ENCODE measurements around the gene MPO.
A peak's percentile ranks its signal among the peaks of the same experiment; 100 is the strongest.

MPO gene

GRCh38 chr17:58264407-58265103, 16.2 kb downstream of the MPO start:
- Mint-ChIP-seq H3K27me3 (peaks cover 83 to 98% of the 10 kb centered on the region in 2 donors), H3K36me3 (ENCODE audit: insufficient read depth) (no peaks in the 10 kb centered on the region), H3K9me3 (no peaks in the 10 kb centered on the region), H3K27ac (no peak overlapping the region), H3K4me1 (ENCODE audit: low read depth in 2 of 2) (no peaks in the 10 kb centered on the region), H3K4me3 (no peak overlapping the region)
- DNase-seq (no peak), ATAC-seq (replicated peaks) (no peak)

- Mint-ChIP-seq H3K27ac (no peak overlapping the region), H3K36me3 (ENCODE audit: insufficient read depth) (no peaks in the 10 kb centered on the region), H3K4me3 (no peak overlapping the region), H3K27me3 (peaks cover 83 to 90% of the 10 kb centered on the region in 2 donors), H3K4me1 (ENCODE audit: low read depth in 2 of 2) (no peaks in the 10 kb centered on the region), H3K9me3 (no peaks in the 10 kb centered on the region)
- no peak for DNase-seq
- ATAC-seq (replicated peaks) = no peak
These were observed 17.0 kb downstream of the MPO start for GRCh38 chr17:58263773-58264172.

- Mint-ChIP-seq H3K4me1 (ENCODE audit: low read depth in 2 of 2) (no peaks in the 10 kb centered on the region), H3K9me3 (no peaks in the 10 kb centered on the region)
These were observed 18.6 kb downstream of the MPO start for GRCh38 chr17:58262149-58262548.

GRCh38 chr17:58254803-58255202, 25.9 kb downstream of the MPO start:
- Mint-ChIP-seq H3K9me3 (no peaks in the 10 kb centered on the region), H3K27me3 (peaks cover 20 to 51% of the 10 kb centered on the region in 2 donors), H3K4me3 (no peak overlapping the region), H3K36me3 (ENCODE audit: insufficient read depth) (peaks cover 3% of the 10 kb centered on the region), H3K4me1 (ENCODE audit: low read depth in 2 of 2) (peaks cover 3 to 6% of the 10 kb centered on the region in 2 donors), H3K27ac (no peak overlapping the region)
- ATAC-seq (replicated peaks) = no peak
- DNase-seq = no peak

More at GRCh38 chr17:58262149-58262548, 18.6 kb downstream of the MPO start:
- DNase-seq = no peak
- Mint-ChIP-seq H3K4me3 (no peak overlapping the region), H3K27me3 (peaks cover 75 to 82% of the 10 kb centered on the region in 2 donors), H3K27ac (no peak overlapping the region), H3K36me3 (ENCODE audit: insufficient read depth) (no peaks in the 10 kb centered on the region)
- ATAC-seq (replicated peaks) = no peak

- Mint-ChIP-seq H3K36me3 (ENCODE audit: insufficient read depth) (peaks cover 3% of the 10 kb centered on the region), H3K4me1 (ENCODE audit: low read depth in 2 of 2) (peaks cover 3 to 13% of the 10 kb centered on the region in 2 donors), H3K4me3 (no peak overlapping the region), H3K9me3 (no peaks in the 10 kb centered on the region), H3K27me3 (peaks cover 12 to 50% of the 10 kb centered on the region in 2 donors), H3K27ac (no peak overlapping the region)
- ATAC-seq (replicated peaks) (no peak), DNase-seq (no peak)
These were observed 27.7 kb downstream of the MPO start for GRCh38 chr17:58253082-58253481.

GRCh38 chr17:58252141-58252540, 28.6 kb downstream of the MPO start:
- Mint-ChIP-seq H3K4me3 (no peak overlapping the region), H3K4me1 (ENCODE audit: low read depth in 2 of 2) (peaks cover 6 to 20% of the 10 kb centered on the region in 2 donors), H3K9me3 (no peaks in the 10 kb centered on the region), H3K27ac (no peak overlapping the region), H3K36me3 (ENCODE audit: insufficient read depth) (peaks cover 3% of the 10 kb centered on the region), H3K27me3 (peaks cover 7 to 50% of the 10 kb centered on the region in 2 donors)
- DNase-seq = no peak
- ATAC-seq (replicated peaks) = no peak

- Mint-ChIP-seq H3K36me3 (ENCODE audit: insufficient read depth) (peaks cover 3% of the 10 kb centered on the region), H3K27ac (no peak overlapping the region), H3K4me1 (ENCODE audit: low read depth in 2 of 2) (peaks cover 6 to 20% of the 10 kb centered on the region in 2 donors), H3K27me3 (peaks cover 12 to 55% of the 10 kb centered on the region in 2 donors), H3K9me3 (no peaks in the 10 kb centered on the region), H3K4me3 (peak overlapping the region; percentile 70 to 73)
- DNase-seq (no peak), ATAC-seq (replicated peaks) (no peak)
These were observed 30.3 kb downstream of the MPO start for GRCh38 chr17:58250344-58251011.

GRCh38 chr17:58249270-58250133, 31.2 kb downstream of the MPO start:
- Mint-ChIP-seq H3K9me3 (no peaks in the 10 kb centered on the region), H3K27me3 (peaks cover 6 to 52% of the 10 kb centered on the region in 2 donors), H3K4me3 (peak overlapping the region; percentile 70 to 73), H3K27ac (no peak overlapping the region), H3K36me3 (ENCODE audit: insufficient read depth) (peaks cover 3% of the 10 kb centered on the region), H3K4me1 (ENCODE audit: low read depth in 2 of 2) (peaks cover 6 to 20% of the 10 kb centered on the region in 2 donors)
- ATAC-seq (replicated peaks) (peak; percentile 96), DNase-seq (peak; percentile 74 to 78 (median 76))

- peaks cover 3% of the 10 kb centered on the region for H3K36me3 Mint-ChIP-seq (ENCODE audit: insufficient read depth)
- ATAC-seq (replicated peaks) (no peak), DNase-seq (no peak)
- H3K4me1 Mint-ChIP-seq (ENCODE audit: low read depth in 2 of 2) = peaks cover 6 to 20% of the 10 kb centered on the region in 2 donors
- peaks cover 12 to 51% of the 10 kb centered on the region in 2 donors for H3K27me3 Mint-ChIP-seq
- H3K4me3 Mint-ChIP-seq = peak overlapping the region; percentile 70 to 73
- H3K9me3 Mint-ChIP-seq = no peaks in the 10 kb centered on the region
- no peak overlapping the region for H3K27ac Mint-ChIP-seq
These were observed 31.8 kb downstream of the MPO start for GRCh38 chr17:58248955-58249269.

GRCh38 chr17:58247511-58248363, 33.0 kb downstream of the MPO start:
- DNase-seq = no peak
- Mint-ChIP-seq H3K9me3 (no peaks in the 10 kb centered on the region), H3K4me3 (no peak overlapping the region), H3K4me1 (ENCODE audit: low read depth in 2 of 2) (peaks cover 6 to 20% of the 10 kb centered on the region in 2 donors), H3K36me3 (ENCODE audit: insufficient read depth) (peaks cover 3% of the 10 kb centered on the region), H3K27me3 (peaks cover 24 to 51% of the 10 kb centered on the region in 2 donors), H3K27ac (no peak overlapping the region)
- ATAC-seq (replicated peaks) = no peak

GRCh38 chr17:58246781-58247180, 34.0 kb downstream of the MPO start:
- Mint-ChIP-seq H3K9me3 (no peaks in the 10 kb centered on the region), H3K27me3 (peaks cover 30 to 52% of the 10 kb centered on the region in 2 donors)
- no peak for DNase-seq

GRCh38 chr17:58246104-58246740, 34.5 kb downstream of the MPO start:
- ATAC-seq (replicated peaks) = no peak
- Mint-ChIP-seq H3K9me3 (no peaks in the 10 kb centered on the region), H3K4me1 (ENCODE audit: low read depth in 2 of 2) (peaks cover 6 to 20% of the 10 kb centered on the region in 2 donors), H3K36me3 (ENCODE audit: insufficient read depth) (peaks cover 3% of the 10 kb centered on the region), H3K27me3 (peaks cover 36 to 57% of the 10 kb centered on the region in 2 donors), H3K4me3 (no peak overlapping the region), H3K27ac (no peak overlapping the region)
- no peak for DNase-seq

More at GRCh38 chr17:58246781-58247180, 34.0 kb downstream of the MPO start:
- Mint-ChIP-seq H3K27ac (no peak overlapping the region), H3K4me3 (no peak overlapping the region), H3K36me3 (ENCODE audit: insufficient read depth) (peaks cover 3% of the 10 kb centered on the region), H3K4me1 (ENCODE audit: low read depth in 2 of 2) (peaks cover 6 to 20% of the 10 kb centered on the region in 2 donors)
- no peak for ATAC-seq (replicated peaks)
